Spleen (tissue), 11 donors: ENCODE results near the gene ACADM. TPM values are rescaled to one million over a fixed set of nuclear protein-coding genes. Genes with fewer than 3 reads are reported as not detected.
A peak's percentile ranks its signal among the peaks of the same experiment; 100 is the strongest.

Experiments
- DNase-seq: peaks from one replicate; pipeline ENCODE4 v3.0.0-alpha.2; 2020
- H3K27ac ChIP-seq, 8 donors: fragments of 200-600 bp; sonication (generic) in 7 of 8; 1 replicate in 4 of 8; 2 replicates in 4 of 8; pipeline versions ENCODE4 v1.5.0 to v1.8.0; 2016 to 2021; ENCODE audit warnings: inconsistent platforms in 4 of 8, mild to moderate bottlenecking in 4 of 8, moderate library complexity in 1 of 8
- H3K27me3 ChIP-seq, 7 donors: fragments of 200-600 bp; sonication (generic) in 6 of 7; replicated peaks in 1 of 7; 1 replicate in 4 of 7; 2 replicates in 3 of 7; pipeline versions ENCODE4 v1.5.0 to v1.8.0; 2016 to 2021; ENCODE audit warnings: inconsistent platforms in 3 of 7, mild to moderate bottlenecking in 1 of 7
- H3K36me3 ChIP-seq, 6 donors: fragments of 200-600 bp; sonication (generic) in 5 of 6; 1 replicate in 4 of 6; 2 replicates in 2 of 6; pipeline versions ENCODE4 v1.5.0 to v1.8.0; 2016 to 2021; ENCODE audit warnings: inconsistent platforms in 2 of 6
- H3K4me1 ChIP-seq, 6 donors: fragments of 200-600 bp; sonication (generic) in 5 of 6; 1 replicate in 3 of 6; 2 replicates in 3 of 6; pipeline versions ENCODE4 v1.5.0 to v1.8.0; 2016 to 2021; ENCODE audit warnings: inconsistent platforms in 3 of 6
- H3K4me3 ChIP-seq, 8 donors: fragments of 200-600 bp; sonication (generic) in 7 of 8; 1 replicate in 4 of 8; 2 replicates in 4 of 8; pipeline versions ENCODE4 v1.5.0 to v1.8.0; 2016 to 2021; ENCODE audit warnings: inconsistent platforms in 4 of 8, mild to moderate bottlenecking in 4 of 8, moderate library complexity in 2 of 8
- H3K9me3 ChIP-seq, 8 donors: fragments of 200-600 bp; sonication (generic) in 7 of 8; 1 replicate in 4 of 8; 2 replicates in 4 of 8; pipeline versions ENCODE4 v1.5.0 to v1.8.0; 2016 to 2021; ENCODE audit warnings: inconsistent platforms in 4 of 8
- POLR2A ChIP-seq, 3 donors: fragments of 450-650 bp; IDR thresholded peaks; one replicate each; pipeline ENCODE4 v1.5.1; 2017; ENCODE audit warnings: antibody characterized with exemption in 3 of 3, mild to moderate bottlenecking in 1 of 3
- POLR2AphosphoS5 ChIP-seq, 3 donors: sonication (generic); formaldehyde crosslinking; IDR thresholded peaks; one replicate each; pipeline ENCODE4 v1.5.1; 2017; ENCODE audit warnings: antibody characterized with exemption in 3 of 3
- WGBS, 5 donors: extraction: QIAGEN DNeasy Blood & Tissue Kit in 3 of 5; methylation state at CpG; one replicate each; pipeline versions ENCODE4 v1.1.5 to v1.1.7; 2013 to 2018; 5-methylcytosine and 5-hydroxymethylcytosine counted together
- intact Hi-C: fragments of 100-400 bp; cut with DNase I; formaldehyde crosslinking; loops from one replicate; pipeline ENCODE4 v1.15.0; 2023; ENCODE audit warnings: low total_unique reads
- polyA plus RNA-seq, 3 donors: library from polyadenylated mRNA; stranded (reverse); fragments of 200-250 nt; gene quantifications; one replicate each; pipeline ENCODE4 v1.2.1, GENCODE V29; 2013
- total RNA-seq, 7 donors: library from RNA; depleted of rRNA in 3 of 7; stranded (reverse); fragments of >200 nt in 3 of 7; fragmentation: NEBNext Ultra II Directional in 4 of 7; extraction: Animal tissue kit (Norgen Biotek cat#: 25700) in 4 of 7; gene quantifications; one replicate each; pipeline versions ENCODE4 v1.1.0 to v1.2.1, GENCODE V29; 2016 to 2021
- TF ChIP-seq, protein P1 (sequence below), 11 experiments: fragments of 200-600 bp in 7 of 11; fragments of 450-650 bp in 4 of 11; sonication (generic) in 4 of 11; IDR thresholded peaks in 8 of 11; conservative IDR thresholded peaks in 3 of 11; 1 replicate in 7 of 11; 2 replicates in 4 of 11; pipeline versions ENCODE4 v1.4.0 to v1.8.0; 2016 to 2021; ENCODE audit warnings: antibody characterized with exemption in 11 of 11, inconsistent platforms in 4 of 11, mild to moderate bottlenecking in 1 of 11
- donor health status: healthy with polysubstance abuse.
- donor health status: DM: no; HTN: no; CAD: no; lungs with moderate emphysema.
- donor health status: DM: no; HTN: no; CAD: no.
- donor health status: Bipolar disorder and iron deficiency.
- donor health status: healthy.
- donor health status: DM: no; HTN: no; CAD: no.
- donor health status: DM: yes; HTN: yes; CAD: no.

ACADM gene
- total and polyA plus RNA-seq, 10 donors, result 25.8 to 74.4 (median 51.2) TPM

DNA sequence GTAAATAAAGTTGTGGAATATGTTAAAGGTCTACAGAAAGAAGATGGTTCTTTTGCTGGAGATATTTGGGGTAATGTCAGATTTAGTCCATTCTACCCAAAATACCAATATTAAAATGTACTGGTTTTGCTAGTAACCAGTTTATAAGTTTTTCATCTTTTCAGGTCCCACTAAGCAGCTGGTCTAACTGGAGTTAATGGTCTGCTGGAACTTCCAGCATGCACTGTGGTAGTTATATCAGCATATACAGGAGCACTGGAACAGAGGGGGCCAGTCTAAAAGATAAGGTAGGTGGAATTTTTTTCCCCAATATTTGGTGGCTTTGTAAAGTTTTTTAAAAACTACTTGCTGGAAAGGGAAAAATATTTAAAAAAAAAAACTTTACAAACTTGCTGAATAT lies 65.5 kb downstream of the ACADM start:
- peaks cover 0 to 71% (median 48%) of the 10 kb centered on the region in 6 donors for H3K36me3 ChIP-seq
- H3K9me3 ChIP-seq, result no peaks in the 10 kb centered on the region
- H3K27ac ChIP-seq, result peak overlapping the region in 1 of 8 donors; percentile 13
- TF ChIP-seq POLR2AphosphoS5 (IDR thresholded peaks at IDR 0.05), result no peak
- TF ChIP-seq POLR2A (IDR thresholded peaks at IDR 0.05), result no peak
- TF ChIP-seq, protein P1, sequence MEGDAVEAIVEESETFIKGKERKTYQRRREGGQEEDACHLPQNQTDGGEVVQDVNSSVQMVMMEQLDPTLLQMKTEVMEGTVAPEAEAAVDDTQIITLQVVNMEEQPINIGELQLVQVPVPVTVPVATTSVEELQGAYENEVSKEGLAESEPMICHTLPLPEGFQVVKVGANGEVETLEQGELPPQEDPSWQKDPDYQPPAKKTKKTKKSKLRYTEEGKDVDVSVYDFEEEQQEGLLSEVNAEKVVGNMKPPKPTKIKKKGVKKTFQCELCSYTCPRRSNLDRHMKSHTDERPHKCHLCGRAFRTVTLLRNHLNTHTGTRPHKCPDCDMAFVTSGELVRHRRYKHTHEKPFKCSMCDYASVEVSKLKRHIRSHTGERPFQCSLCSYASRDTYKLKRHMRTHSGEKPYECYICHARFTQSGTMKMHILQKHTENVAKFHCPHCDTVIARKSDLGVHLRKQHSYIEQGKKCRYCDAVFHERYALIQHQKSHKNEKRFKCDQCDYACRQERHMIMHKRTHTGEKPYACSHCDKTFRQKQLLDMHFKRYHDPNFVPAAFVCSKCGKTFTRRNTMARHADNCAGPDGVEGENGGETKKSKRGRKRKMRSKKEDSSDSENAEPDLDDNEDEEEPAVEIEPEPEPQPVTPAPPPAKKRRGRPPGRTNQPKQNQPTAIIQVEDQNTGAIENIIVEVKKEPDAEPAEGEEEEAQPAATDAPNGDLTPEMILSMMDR (IDR thresholded peaks at IDR 0.05 in 8 of 11, conservative IDR thresholded peaks at IDR 0.05 in 3 of 11), result no peak
- H3K4me1 ChIP-seq, result peaks cover 40 to 82% (median 59%) of the 10 kb centered on the region in 6 donors
- intact Hi-C loops, result loop anchor here (10.0 kb wide), 1 partner anchor 65 kb away; the partner anchor contains the start of gene ACADM
- DNase-seq, result no peak
- no peaks in the 10 kb centered on the region for H3K27me3 ChIP-seq
- H3K4me3 ChIP-seq, result peak overlapping the region in 1 of 8 donors; percentile 64

DNA sequence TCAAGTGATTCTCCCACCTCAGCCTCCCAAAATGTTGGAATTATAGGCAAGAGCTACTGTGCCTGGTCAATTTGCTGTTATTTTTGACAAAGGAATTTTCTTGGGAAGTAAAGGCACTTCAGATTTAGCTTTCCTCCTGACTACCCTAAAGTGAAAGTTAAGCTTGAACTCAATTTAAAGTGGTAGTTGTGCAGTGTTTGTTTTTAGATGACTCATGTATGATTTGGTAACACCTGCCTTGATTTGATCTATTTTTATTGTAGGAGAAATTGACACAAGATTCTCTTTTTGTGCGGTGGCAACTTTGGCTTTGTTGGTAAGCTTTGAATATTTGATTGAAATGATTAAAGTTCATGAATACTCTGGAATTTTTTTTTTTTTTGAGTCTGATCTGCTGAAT lies 66.5 kb downstream of the ACADM start:
- no peak for DNase-seq
- WGBS, 5 donors, result 74 to 91% (median 83%) methylated on average over 1 of the region's 1 CpG
- H3K36me3 ChIP-seq, result peaks cover 3 to 81% (median 58%) of the 10 kb centered on the region in 6 donors
- H3K4me3 ChIP-seq, result no peak overlapping the region
- TF ChIP-seq POLR2AphosphoS5 (IDR thresholded peaks at IDR 0.05), result no peak
- TF ChIP-seq, protein P1 (IDR thresholded peaks at IDR 0.05 in 8 of 11, conservative IDR thresholded peaks at IDR 0.05 in 3 of 11), result no peak
- TF ChIP-seq POLR2A (IDR thresholded peaks at IDR 0.05), result no peak
- no peaks in the 10 kb centered on the region for H3K27me3 ChIP-seq
- H3K4me1 ChIP-seq, result peaks cover 37 to 74% (median 52%) of the 10 kb centered on the region in 6 donors
- H3K9me3 ChIP-seq, result no peaks in the 10 kb centered on the region
- intact Hi-C loops, result no loop called here
- peak overlapping the region in 3 of 8 donors; percentile 11 to 24 (median 13) for H3K27ac ChIP-seq

DNA sequence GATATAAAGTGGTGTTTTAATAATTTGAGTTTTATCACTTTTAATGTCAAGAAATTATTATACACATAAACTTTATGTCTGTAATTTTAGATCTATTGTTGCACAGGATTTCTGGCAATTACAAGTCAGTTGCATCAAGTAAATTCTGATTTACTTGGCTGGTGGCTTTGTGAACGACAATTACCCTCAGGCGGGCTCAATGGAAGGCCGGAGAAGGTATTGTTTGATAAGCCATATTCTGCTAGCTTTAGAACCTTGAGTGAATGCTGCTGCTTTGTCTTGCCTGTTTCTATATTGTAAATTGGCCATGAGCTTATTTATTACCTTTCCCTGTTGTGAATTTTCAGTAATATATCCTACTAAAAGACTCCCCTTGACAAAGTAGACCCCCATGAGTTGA lies 67.6 kb downstream of the ACADM start:
- intact Hi-C loops, result no loop called here
- H3K27ac ChIP-seq, result no peak overlapping the region
- DNase-seq, result no peak
- H3K27me3 ChIP-seq, result no peaks in the 10 kb centered on the region
- 95 to 99% (median 97%) methylated on average over 3 of the region's 3 CpGs for WGBS, 5 donors
- peaks cover 3 to 92% (median 68%) of the 10 kb centered on the region in 6 donors for H3K36me3 ChIP-seq
- H3K4me1 ChIP-seq, result peaks cover 37 to 69% (median 48%) of the 10 kb centered on the region in 6 donors
- H3K4me3 ChIP-seq, result no peak overlapping the region
- TF ChIP-seq, protein P1 (IDR thresholded peaks at IDR 0.05 in 8 of 11, conservative IDR thresholded peaks at IDR 0.05 in 3 of 11), result no peak
- TF ChIP-seq POLR2A (IDR thresholded peaks at IDR 0.05), result no peak
- no peaks in the 10 kb centered on the region for H3K9me3 ChIP-seq

DNA sequence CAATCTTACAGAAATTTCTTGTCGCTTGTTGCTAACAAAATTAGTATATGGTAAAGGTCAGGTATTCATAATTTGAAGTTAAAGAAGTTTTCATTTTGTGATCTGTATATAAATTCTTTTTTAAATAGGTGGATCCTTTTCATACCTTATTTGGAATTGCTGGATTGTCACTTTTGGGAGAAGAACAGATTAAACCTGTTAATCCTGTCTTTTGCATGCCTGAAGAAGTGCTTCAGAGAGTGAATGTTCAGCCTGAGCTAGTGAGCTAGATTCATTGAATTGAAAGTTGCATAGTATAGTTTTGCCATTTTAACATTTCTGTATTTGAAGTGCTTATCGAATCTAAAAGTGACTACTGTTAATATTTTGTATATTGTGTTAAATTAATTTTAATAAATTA lies 69.9 kb downstream of the ACADM start:
- DNase-seq, result no peak
- no peak overlapping the region for H3K4me3 ChIP-seq
- intact Hi-C loops, result no loop called here
- no peaks in the 10 kb centered on the region for H3K27me3 ChIP-seq
- H3K4me1 ChIP-seq, result peaks cover 16 to 46% (median 25%) of the 10 kb centered on the region in 6 donors
- H3K36me3 ChIP-seq, result peaks cover 3 to 99% (median 72%) of the 10 kb centered on the region in 6 donors
- no peak overlapping the region for H3K27ac ChIP-seq
- WGBS, 5 donors, result 94 to 99% (median 97%) methylated on average over 2 of the region's 2 CpGs
- TF ChIP-seq POLR2AphosphoS5 (IDR thresholded peaks at IDR 0.05), result no peak
- TF ChIP-seq, protein P1 (IDR thresholded peaks at IDR 0.05 in 8 of 11, conservative IDR thresholded peaks at IDR 0.05 in 3 of 11), result no peak
- no peak for TF ChIP-seq POLR2A (IDR thresholded peaks at IDR 0.05)
- H3K9me3 ChIP-seq, result no peaks in the 10 kb centered on the region
